Measurements from ENCODE around the gene CEP250.
"Not testable (repeated sequence)": the region's sequence is repeated elsewhere in the genome, so short reads cannot be mapped to it uniquely, and the experiment has no call there.

CEP250 gene

GRCh38 chr20:35527122-35527769 lies 71.8 kb downstream of the CEP250 start:
- no peak for DNase-seq

GRCh38 chr20:35529552-35529951 lies 74.2 kb downstream of the CEP250 start, which contains the start of gene C20orf173:
Gene C20orf173 (minus strand): TSS chr20:35529652. CDS start chr20:35529373, 279 bp downstream.
- no peak for DNase-seq

- peak; percentile 93 for DNase-seq
Measured at GRCh38 chr20:35539756-35540212, 84.4 kb downstream of the CEP250 start.

- no peak for DNase-seq
Measured at GRCh38 chr20:35541118-35541782, 85.9 kb downstream of the CEP250 start.

- peak; percentile 99 for DNase-seq
Measured at GRCh38 chr20:35541783-35542662, 86.6 kb downstream of the CEP250 start, which contains the start of gene ERGIC3. Gene ERGIC3 (plus strand): TSS chr20:35542078. CDS start chr20:35542098, 20 bp downstream.

GRCh38 chr20:35542990-35543389 lies 87.6 kb downstream of the CEP250 start:
- no peak for DNase-seq

- no peak for DNase-seq
Measured at GRCh38 chr20:35544436-35544835, 89.0 kb downstream of the CEP250 start.

- not testable (repeated sequence) for DNase-seq
Measured at GRCh38 chr20:35544941-35545340, 89.5 kb downstream of the CEP250 start.

GRCh38 chr20:35546127-35546526 lies 90.7 kb downstream of the CEP250 start:
- no peak for DNase-seq

GRCh38 chr20:35547329-35547728 lies 91.9 kb downstream of the CEP250 start:
- DNase-seq, result no peak

- DNase-seq, result no peak
Measured at GRCh38 chr20:35551503-35551902, 96.1 kb downstream of the CEP250 start.

- DNase-seq, result no peak
Measured at GRCh38 chr20:35552914-35553313, 97.5 kb downstream of the CEP250 start.

- DNase-seq, result not testable (repeated sequence)
Measured at GRCh38 chr20:35555461-35555860, 100.1 kb downstream of the CEP250 start.

- DNase-seq, result no peak
Measured at GRCh38 chr20:35555951-35556645, 100.7 kb downstream of the CEP250 start.

GRCh38 chr20:35556871-35557270 lies 101.5 kb downstream of the CEP250 start:
- no peak for DNase-seq

- DNase-seq, result no peak
Measured at GRCh38 chr20:35558451-35558850, 103.1 kb downstream of the CEP250 start.

- no peak for DNase-seq
Measured at GRCh38 chr20:35559042-35559693, 103.8 kb downstream of the CEP250 start.

GRCh38 chr20:35560105-35560511 lies 104.7 kb downstream of the CEP250 start:
- DNase-seq, result peak; percentile 77

- no peak for DNase-seq
Measured at GRCh38 chr20:35560541-35560940, 105.1 kb downstream of the CEP250 start.

- peak; percentile 92 for DNase-seq
Measured at GRCh38 chr20:35561268-35561667, 105.9 kb downstream of the CEP250 start.

- DNase-seq, result no peak
Measured at GRCh38 chr20:35561671-35562070, 106.3 kb downstream of the CEP250 start.

- DNase-seq, result no peak
Measured at GRCh38 chr20:35562541-35563110, 107.2 kb downstream of the CEP250 start.

Data from islet precursor cell (in vitro differentiated cells).